MCF 10A (cell line): ENCODE results near the gene MYMX. TPM values are rescaled to one million over a fixed set of nuclear protein-coding genes. Genes with fewer than 3 reads are reported as not detected.

ENCODE experiments used
- BruUV-seq: library from RNA; stranded (reverse); fragments of 400-500 nt; replicated peaks from 2 replicates; lab custom pipeline; 2021; lab: Mats Ljungman, UMichigan
- CTCF ChIA-PET: fragments of 300-600 bp; sonication (Branson Sonifier 250); formaldehyde crosslinking; extraction: SDS; loops from one replicate; lab custom pipeline; 2021; ENCODE audit warnings: antibody characterized with exemption, inconsistent platforms; lab: Yijun Ruan, JAX
- POLR2A ChIA-PET: fragments of 300-600, 350-650 bp; sonication (Branson Sonifier 250); formaldehyde crosslinking; extraction: SDS; loops from one replicate; lab custom pipeline; 2020; ENCODE audit warnings: antibody characterized with exemption, inconsistent platforms; lab: Yijun Ruan, JAX
- DNase-seq: peaks from one replicate; pipeline ENCODE4 v3.0.0-alpha.2; 2018; ENCODE audit not compliant: unreplicated experiment
- H3K27ac Mint-ChIP-seq: one replicate; pipeline ENCODE4 v1.8.0; 2022; ENCODE audit warnings: mild to moderate bottlenecking, low read depth, mixed read lengths; ENCODE audit not compliant: unreplicated experiment
- H3K27me3 Mint-ChIP-seq: one replicate; pipeline ENCODE4 v1.8.0; 2022; ENCODE audit warnings: mixed read lengths; ENCODE audit not compliant: insufficient read depth, unreplicated experiment
- H3K36me3 Mint-ChIP-seq: one replicate; pipeline ENCODE4 v1.8.0; 2022; ENCODE audit warnings: mild to moderate bottlenecking, moderate library complexity, mixed read lengths; ENCODE audit not compliant: insufficient read depth, unreplicated experiment
- H3K4me1 Mint-ChIP-seq: one replicate; pipeline ENCODE4 v1.8.0; 2022; ENCODE audit warnings: mixed read lengths; ENCODE audit not compliant: insufficient read depth, unreplicated experiment
- H3K4me3 Mint-ChIP-seq: one replicate; pipeline ENCODE4 v1.8.0; 2022; ENCODE audit warnings: mild to moderate bottlenecking, moderate library complexity, mixed read lengths; ENCODE audit not compliant: unreplicated experiment
- H3K9me3 Mint-ChIP-seq: one replicate; pipeline ENCODE4 v1.8.0; 2022; ENCODE audit warnings: mixed read lengths; ENCODE audit not compliant: unreplicated experiment
- intact Hi-C: fragments of 100-400 bp; cut with micrococcal nuclease; formaldehyde crosslinking; loops from 2 replicates; pipeline ENCODE4 v1.14.1; 2022
- total RNA-seq: library from RNA; stranded (reverse); gene quantifications from 2 replicates; pipeline ENCODE4 v1.2.3, GENCODE V29; 2022
- TF ChIP-seq, protein P1 (sequence below): fragments of 200-600 bp; IDR thresholded peaks from one replicate; pipeline ENCODE4 v1.8.0; 2022; ENCODE audit warnings: antibody characterized with exemption, mild to moderate bottlenecking; ENCODE audit not compliant: unreplicated experiment

The MYMX gene
- total RNA-seq, 1 experiment from 2014 or later: not detected

DNA sequence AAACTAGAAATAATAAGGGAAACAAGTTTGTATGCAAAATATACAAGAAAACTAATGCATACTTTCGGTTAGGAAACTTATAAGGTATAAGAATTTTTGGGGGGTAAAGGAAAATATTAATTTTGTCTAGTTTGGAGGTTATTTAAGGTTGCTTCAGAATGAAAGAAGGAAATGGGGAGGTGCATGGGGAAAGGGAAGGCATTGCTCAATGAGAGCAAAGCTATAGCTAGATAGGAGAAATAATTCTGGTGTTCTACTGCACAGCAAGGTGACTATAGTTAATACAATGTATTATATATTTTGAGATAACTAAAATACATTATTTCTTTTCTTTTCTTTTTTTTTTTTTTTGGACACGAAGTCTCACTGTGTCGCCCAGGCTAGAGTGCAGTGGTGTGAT lies 5.4 kb upstream of the MYMX start:
- no TSS peak for BruUV-seq
- no peaks in the 10 kb centered on the region for H3K9me3 Mint-ChIP-seq
- intact Hi-C loops: no loop called here
- H3K27ac Mint-ChIP-seq: no peak overlapping the region
- no peaks in the 10 kb centered on the region for H3K4me1 Mint-ChIP-seq
- no peak for DNase-seq
- H3K27me3 Mint-ChIP-seq: no peaks in the 10 kb centered on the region
- no peak overlapping the region for H3K4me3 Mint-ChIP-seq
- CTCF ChIA-PET: interaction anchor here (0.7 to 1.7 kb wide), 4 partner anchors 14 to 127 kb away, joined by 3 to 6 read pairs (median 4); no protein-coding TSS in a partner anchor
- POLR2A ChIA-PET: no interaction called here
- TF ChIP-seq, protein P1, sequence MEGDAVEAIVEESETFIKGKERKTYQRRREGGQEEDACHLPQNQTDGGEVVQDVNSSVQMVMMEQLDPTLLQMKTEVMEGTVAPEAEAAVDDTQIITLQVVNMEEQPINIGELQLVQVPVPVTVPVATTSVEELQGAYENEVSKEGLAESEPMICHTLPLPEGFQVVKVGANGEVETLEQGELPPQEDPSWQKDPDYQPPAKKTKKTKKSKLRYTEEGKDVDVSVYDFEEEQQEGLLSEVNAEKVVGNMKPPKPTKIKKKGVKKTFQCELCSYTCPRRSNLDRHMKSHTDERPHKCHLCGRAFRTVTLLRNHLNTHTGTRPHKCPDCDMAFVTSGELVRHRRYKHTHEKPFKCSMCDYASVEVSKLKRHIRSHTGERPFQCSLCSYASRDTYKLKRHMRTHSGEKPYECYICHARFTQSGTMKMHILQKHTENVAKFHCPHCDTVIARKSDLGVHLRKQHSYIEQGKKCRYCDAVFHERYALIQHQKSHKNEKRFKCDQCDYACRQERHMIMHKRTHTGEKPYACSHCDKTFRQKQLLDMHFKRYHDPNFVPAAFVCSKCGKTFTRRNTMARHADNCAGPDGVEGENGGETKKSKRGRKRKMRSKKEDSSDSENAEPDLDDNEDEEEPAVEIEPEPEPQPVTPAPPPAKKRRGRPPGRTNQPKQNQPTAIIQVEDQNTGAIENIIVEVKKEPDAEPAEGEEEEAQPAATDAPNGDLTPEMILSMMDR: no peak
- no peaks in the 10 kb centered on the region for H3K36me3 Mint-ChIP-seq

DNA sequence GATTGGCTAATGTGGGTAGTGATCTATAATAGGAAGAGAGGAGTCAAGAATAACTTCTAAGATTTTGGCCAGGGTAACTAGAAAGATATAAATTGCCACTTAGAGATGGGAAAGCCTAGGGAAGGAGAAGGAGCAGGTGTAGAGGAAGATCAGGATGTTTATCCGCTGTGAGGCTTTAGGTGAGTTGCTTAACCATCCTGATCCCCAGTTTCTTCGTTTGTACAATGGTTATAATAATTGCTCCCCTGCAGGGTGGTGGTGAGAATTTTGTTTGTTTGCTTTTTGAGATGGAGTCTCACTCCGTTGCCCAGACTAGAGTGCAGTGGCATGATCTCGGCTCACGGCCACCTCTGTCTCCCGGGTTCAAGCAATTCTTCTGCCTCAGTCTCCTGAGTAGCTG lies 2.4 kb upstream of the MYMX start:
- DNase-seq: no peak
- H3K4me3 Mint-ChIP-seq: no peak overlapping the region
- no TSS peak for BruUV-seq
- no peaks in the 10 kb centered on the region for H3K27me3 Mint-ChIP-seq
- ChIA-PET CTCF (interaction anchor here (2.2 kb wide), 1 partner anchor 20 kb away, joined by 5 read pairs; no protein-coding TSS in a partner anchor), POLR2A (interaction anchor here (1.5 kb wide), 1 partner anchor 11 kb away, joined by 3 read pairs; no protein-coding TSS in a partner anchor)
- no peak overlapping the region for H3K27ac Mint-ChIP-seq
- intact Hi-C loops: no loop called here
- no peaks in the 10 kb centered on the region for H3K4me1 Mint-ChIP-seq
- H3K9me3 Mint-ChIP-seq: no peaks in the 10 kb centered on the region
- no peaks in the 10 kb centered on the region for H3K36me3 Mint-ChIP-seq
- TF ChIP-seq, protein P1: no peak

DNA sequence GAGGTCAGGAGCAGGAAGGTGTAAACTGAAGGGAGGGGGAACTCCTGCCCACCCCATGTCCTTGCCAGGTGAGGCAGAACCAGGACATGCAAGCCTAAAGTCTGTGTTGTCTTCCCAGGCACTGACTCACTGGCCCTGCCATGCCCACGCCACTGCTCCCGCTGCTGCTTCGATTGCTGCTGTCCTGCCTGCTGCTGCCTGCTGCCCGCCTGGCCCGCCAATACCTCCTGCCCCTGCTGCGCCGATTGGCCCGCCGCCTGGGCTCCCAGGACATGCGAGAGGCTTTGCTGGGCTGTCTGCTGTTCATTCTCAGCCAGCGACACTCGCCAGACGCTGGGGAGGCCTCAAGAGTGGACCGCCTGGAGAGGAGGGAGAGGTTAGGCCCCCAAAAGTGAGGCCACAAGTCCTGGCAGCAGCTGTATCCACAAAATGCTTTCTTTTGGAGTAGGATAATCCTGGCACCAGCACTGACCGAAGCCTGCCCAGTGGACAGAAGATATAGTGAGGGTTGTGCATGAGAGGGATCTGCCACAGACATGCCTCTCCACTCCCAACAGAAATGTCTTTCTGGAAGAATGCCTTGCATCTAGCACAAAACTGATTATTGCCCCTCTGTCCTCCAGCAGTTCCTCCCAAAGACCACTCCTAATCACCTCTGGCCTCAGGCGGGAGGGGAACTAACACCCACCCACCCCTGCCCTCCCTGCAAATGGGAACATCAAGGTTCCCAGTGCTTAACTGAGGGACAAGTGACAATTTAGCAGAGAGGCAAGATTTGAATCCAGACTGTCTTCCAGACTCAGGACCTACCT lies 812 bp downstream of the MYMX start:
- Mint-ChIP-seq H3K27me3 (no peaks in the 10 kb centered on the region), H3K36me3 (no peaks in the 10 kb centered on the region), H3K27ac (no peak overlapping the region), H3K4me1 (peaks cover 14% of the 10 kb centered on the region), H3K9me3 (no peaks in the 10 kb centered on the region), H3K4me3 (no peak overlapping the region)
- ChIA-PET POLR2A (interaction anchor here (0.7 kb wide), 1 partner anchor 16 kb away, joined by 3 read pairs; no protein-coding TSS in a partner anchor), CTCF (interaction anchor here (0.6 to 2.3 kb wide), 3 partner anchors 17 to 552 kb away, joined by 3 to 5 read pairs (median 4); no protein-coding TSS in a partner anchor)
- BruUV-seq: no TSS peak
- TF ChIP-seq, protein P1: no peak
- intact Hi-C loops: no loop called here
- DNase-seq: peak; percentile 62

DNA sequence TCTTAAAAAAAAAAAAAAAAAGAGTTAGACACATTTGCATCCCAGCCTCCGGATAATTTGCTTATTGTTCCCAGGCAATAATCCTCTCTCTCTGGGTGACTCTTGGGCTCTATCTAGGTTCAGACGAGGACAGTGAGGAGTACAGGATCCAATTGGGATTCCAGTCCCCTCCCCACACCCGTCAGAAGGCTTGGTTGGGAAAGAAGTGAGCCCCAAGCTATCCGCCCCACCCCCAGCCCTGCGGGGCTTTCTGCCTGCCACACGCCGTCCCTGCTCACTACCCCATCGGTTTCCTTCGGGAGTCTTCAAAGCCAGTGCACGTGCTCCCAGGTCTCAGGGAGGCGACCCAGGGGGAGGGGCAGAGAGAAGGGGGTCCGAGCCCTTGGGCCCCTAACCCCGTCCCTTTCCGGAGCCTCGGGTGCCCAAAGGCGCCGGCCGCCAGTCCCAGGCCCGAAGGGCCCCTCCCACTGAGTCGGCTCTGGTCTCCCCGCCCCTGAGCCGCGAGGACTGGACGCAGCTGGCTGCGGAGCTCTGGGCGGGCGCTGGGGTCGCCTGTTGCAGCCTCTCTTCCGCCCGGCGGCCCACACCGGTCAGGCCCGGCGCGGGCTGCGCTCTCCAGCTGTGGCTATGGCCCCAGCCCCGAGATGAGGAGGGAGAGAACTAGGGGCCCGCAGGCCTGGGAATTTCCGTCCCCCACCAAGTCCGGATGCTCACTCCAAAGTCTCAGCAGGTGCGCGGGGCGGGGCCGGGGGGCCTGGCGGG lies 2.5 kb downstream of the MYMX start:
- BruUV-seq: no TSS peak
- intact Hi-C loops: no loop called here
- ChIA-PET POLR2A (no interaction called here), CTCF (interaction anchor here (0.7 kb wide), 1 partner anchor 9 kb away, joined by 3 read pairs; no protein-coding TSS in a partner anchor)
- TF ChIP-seq, protein P1: no peak
- no peaks in the 10 kb centered on the region for H3K27me3 Mint-ChIP-seq
- H3K36me3 Mint-ChIP-seq: no peaks in the 10 kb centered on the region
- H3K4me1 Mint-ChIP-seq: peaks cover 25% of the 10 kb centered on the region
- H3K27ac Mint-ChIP-seq: no peak overlapping the region
- no peaks in the 10 kb centered on the region for H3K9me3 Mint-ChIP-seq
- peak overlapping the region; percentile 48 for H3K4me3 Mint-ChIP-seq
- no peak for DNase-seq
